ENCODE results near the gene ROR2. TPM values are rescaled to one million over a fixed set of nuclear protein-coding genes. Genes with fewer than 3 reads are reported as not detected.

Gene ROR2
- polyA plus RNA-seq, 2 donors: 1.7 to 3.6 TPM

GRCh38 chr9:91723420-91724067, 226.5 kb downstream of the ROR2 start:
- Histone ChIP-seq H3K27ac (ENCODE audit: low read depth in 2 of 2, low read length in 1 of 2) (no peak overlapping the region), H3K36me3 (ENCODE audit: control insufficient read depth in 2 of 2, insufficient read depth in 2 of 2, low read length in 1 of 2) (no peaks in the 10 kb centered on the region), H3K4me1 (ENCODE audit: control insufficient read depth in 2 of 2, insufficient read depth in 2 of 2, low read length in 1 of 2) (no peaks in the 10 kb centered on the region), H3K4me3 (ENCODE audit: low read depth in 1 of 2, low read length in 2 of 2) (no peak overlapping the region), H3K27me3 (ENCODE audit: control insufficient read depth in 1 of 2, insufficient read depth in 2 of 2, low read length in 2 of 2) (peaks cover 0 to 2% of the 10 kb centered on the region in 2 donors), H3K9me3 (ENCODE audit: control insufficient read depth in 2 of 2, insufficient read depth in 1 of 2, low read depth in 1 of 2, low read length in 1 of 2) (no peaks in the 10 kb centered on the region)
- WGBS, 2 donors: 84 to 88% methylated on average over 23 of the region's 23 CpGs

GRCh38 chr9:91720751-91721705, 229.0 kb downstream of the ROR2 start:
- Histone ChIP-seq H3K4me3 (ENCODE audit: low read depth in 1 of 2, low read length in 2 of 2) (no peak overlapping the region), H3K4me1 (ENCODE audit: control insufficient read depth in 2 of 2, insufficient read depth in 2 of 2, low read length in 1 of 2) (no peaks in the 10 kb centered on the region), H3K27ac (ENCODE audit: low read depth in 2 of 2, low read length in 1 of 2) (no peak overlapping the region), H3K9me3 (ENCODE audit: control insufficient read depth in 2 of 2, insufficient read depth in 1 of 2, low read depth in 1 of 2, low read length in 1 of 2) (peaks cover 2 to 3% of the 10 kb centered on the region in 2 donors), H3K27me3 (ENCODE audit: control insufficient read depth in 1 of 2, insufficient read depth in 2 of 2, low read length in 2 of 2) (peaks cover 2 to 3% of the 10 kb centered on the region in 2 donors), H3K36me3 (ENCODE audit: control insufficient read depth in 2 of 2, insufficient read depth in 2 of 2, low read length in 1 of 2) (no peaks in the 10 kb centered on the region)
- WGBS, 2 donors: 59 to 60% methylated on average over 16 of the region's 16 CpGs

DNA sequence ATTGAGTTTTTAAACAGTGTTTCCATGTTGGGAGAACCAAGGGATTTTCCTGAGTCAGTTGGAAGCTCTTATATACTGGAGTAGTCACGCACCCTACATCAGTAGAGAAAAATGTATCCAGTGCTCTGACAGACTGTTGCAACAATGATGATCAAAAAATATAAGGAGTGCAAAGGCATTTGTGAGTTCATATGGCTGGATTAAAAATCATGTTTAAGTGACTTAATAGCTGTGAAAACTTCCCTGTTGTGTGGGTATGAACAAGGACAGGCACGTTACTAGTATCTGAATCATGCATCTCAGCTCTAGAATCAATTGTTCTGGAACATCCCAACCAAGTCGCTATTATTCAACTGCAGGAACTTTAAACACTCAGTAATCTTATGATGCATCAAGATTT, 229.7 kb downstream of the ROR2 start:
- H3K27ac ChIP-seq (ENCODE audit: low read depth in 2 of 2, low read length in 1 of 2): no peak overlapping the region
- WGBS, 2 donors: 42 to 49% methylated on average over 3 of the region's 3 CpGs
- no peaks in the 10 kb centered on the region for H3K36me3 ChIP-seq (ENCODE audit: control insufficient read depth in 2 of 2, insufficient read depth in 2 of 2, low read length in 1 of 2)
- peaks cover 2 to 3% of the 10 kb centered on the region in 2 donors for H3K27me3 ChIP-seq (ENCODE audit: control insufficient read depth in 1 of 2, insufficient read depth in 2 of 2, low read length in 2 of 2)
- H3K9me3 ChIP-seq (ENCODE audit: control insufficient read depth in 2 of 2, insufficient read depth in 1 of 2, low read depth in 1 of 2, low read length in 1 of 2): peaks cover 2 to 3% of the 10 kb centered on the region in 2 donors
- no peak overlapping the region for H3K4me3 ChIP-seq (ENCODE audit: low read depth in 1 of 2, low read length in 2 of 2)
- H3K4me1 ChIP-seq (ENCODE audit: control insufficient read depth in 2 of 2, insufficient read depth in 2 of 2, low read length in 1 of 2): no peaks in the 10 kb centered on the region

- Histone ChIP-seq H3K36me3 (ENCODE audit: control insufficient read depth in 2 of 2, insufficient read depth in 2 of 2, low read length in 1 of 2) (no peaks in the 10 kb centered on the region), H3K27me3 (ENCODE audit: control insufficient read depth in 1 of 2, insufficient read depth in 2 of 2, low read length in 2 of 2) (peaks cover 2 to 3% of the 10 kb centered on the region in 2 donors), H3K4me1 (ENCODE audit: control insufficient read depth in 2 of 2, insufficient read depth in 2 of 2, low read length in 1 of 2) (no peaks in the 10 kb centered on the region), H3K27ac (ENCODE audit: low read depth in 2 of 2, low read length in 1 of 2) (no peak overlapping the region), H3K9me3 (ENCODE audit: control insufficient read depth in 2 of 2, insufficient read depth in 1 of 2, low read depth in 1 of 2, low read length in 1 of 2) (peaks cover 2 to 3% of the 10 kb centered on the region in 2 donors), H3K4me3 (ENCODE audit: low read depth in 1 of 2, low read length in 2 of 2) (no peak overlapping the region)
- 89 to 94% methylated on average over 9 of the region's 9 CpGs for WGBS, 2 donors
Observed at GRCh38 chr9:91718071-91718470, 232.0 kb downstream of the ROR2 start.

GRCh38 chr9:91716815-91717214, 233.2 kb downstream of the ROR2 start:
- H3K4me1 ChIP-seq (ENCODE audit: control insufficient read depth in 2 of 2, insufficient read depth in 2 of 2, low read length in 1 of 2): peaks cover 0 to under 1% of the 10 kb centered on the region in 2 donors
- H3K9me3 ChIP-seq (ENCODE audit: control insufficient read depth in 2 of 2, insufficient read depth in 1 of 2, low read depth in 1 of 2, low read length in 1 of 2): peaks cover 2 to 3% of the 10 kb centered on the region in 2 donors
- no peaks in the 10 kb centered on the region for H3K36me3 ChIP-seq (ENCODE audit: control insufficient read depth in 2 of 2, insufficient read depth in 2 of 2, low read length in 1 of 2)
- 91 to 95% methylated on average over 7 of the region's 7 CpGs for WGBS, 2 donors
- H3K4me3 ChIP-seq (ENCODE audit: low read depth in 1 of 2, low read length in 2 of 2): no peak overlapping the region
- H3K27ac ChIP-seq (ENCODE audit: low read depth in 2 of 2, low read length in 1 of 2): no peak overlapping the region
- H3K27me3 ChIP-seq (ENCODE audit: control insufficient read depth in 1 of 2, insufficient read depth in 2 of 2, low read length in 2 of 2): peaks cover 2 to 3% of the 10 kb centered on the region in 2 donors

- no peak overlapping the region for H3K27ac ChIP-seq (ENCODE audit: low read depth in 2 of 2, low read length in 1 of 2)
- 95 to 96% methylated on average over 4 of the region's 4 CpGs for WGBS, 2 donors
- peaks cover 0 to 3% of the 10 kb centered on the region in 2 donors for H3K4me1 ChIP-seq (ENCODE audit: control insufficient read depth in 2 of 2, insufficient read depth in 2 of 2, low read length in 1 of 2)
- H3K27me3 ChIP-seq (ENCODE audit: control insufficient read depth in 1 of 2, insufficient read depth in 2 of 2, low read length in 2 of 2): peaks cover under 1 to 3% of the 10 kb centered on the region in 2 donors
- no peaks in the 10 kb centered on the region for H3K36me3 ChIP-seq (ENCODE audit: control insufficient read depth in 2 of 2, insufficient read depth in 2 of 2, low read length in 1 of 2)
- no peak overlapping the region for H3K4me3 ChIP-seq (ENCODE audit: low read depth in 1 of 2, low read length in 2 of 2)
- peaks cover 2 to 3% of the 10 kb centered on the region in 2 donors for H3K9me3 ChIP-seq (ENCODE audit: control insufficient read depth in 2 of 2, insufficient read depth in 1 of 2, low read depth in 1 of 2, low read length in 1 of 2)
Observed at GRCh38 chr9:91716239-91716638, 233.8 kb downstream of the ROR2 start.

DNA sequence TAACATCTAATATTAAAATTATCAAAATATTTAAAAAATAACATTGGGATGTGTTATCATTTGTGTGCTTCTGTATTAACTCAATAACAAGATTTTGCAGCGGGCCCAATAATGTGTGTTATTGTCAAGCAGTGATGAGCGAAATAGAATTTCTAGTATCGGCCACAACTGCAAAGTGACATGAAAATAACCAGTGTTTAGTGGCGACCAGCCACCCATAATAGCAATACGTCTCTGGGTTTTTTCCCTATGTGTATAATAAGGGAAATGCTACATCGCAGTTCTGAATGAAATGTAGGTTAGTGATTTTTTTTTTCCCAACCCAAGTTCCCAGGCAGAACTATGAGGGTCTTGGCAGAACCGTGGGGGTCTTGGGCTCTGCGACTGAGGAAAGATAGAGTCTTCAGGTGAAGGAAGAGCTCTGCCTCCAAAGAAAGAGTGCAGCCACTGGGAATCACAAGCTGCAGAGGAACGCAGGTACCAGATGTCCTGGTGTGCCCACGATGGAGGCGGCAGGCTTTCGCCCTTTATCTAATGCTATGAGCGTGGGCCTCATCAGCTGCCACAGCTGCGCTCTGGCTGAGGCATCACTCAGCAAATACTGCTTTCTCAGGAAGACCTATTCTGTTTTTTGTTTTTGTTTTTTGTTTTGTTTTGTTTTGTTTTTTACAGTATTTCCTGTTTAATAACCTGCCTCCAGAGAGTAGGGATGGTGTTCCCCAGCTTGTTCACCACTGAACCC, 235.0 kb downstream of the ROR2 start:
- WGBS, 2 donors: 85 to 86% methylated on average over 14 of the region's 14 CpGs
- no peak overlapping the region for H3K4me3 ChIP-seq (ENCODE audit: low read depth in 1 of 2, low read length in 2 of 2)
- peaks cover 2 to 3% of the 10 kb centered on the region in 2 donors for H3K9me3 ChIP-seq (ENCODE audit: control insufficient read depth in 2 of 2, insufficient read depth in 1 of 2, low read depth in 1 of 2, low read length in 1 of 2)
- H3K36me3 ChIP-seq (ENCODE audit: control insufficient read depth in 2 of 2, insufficient read depth in 2 of 2, low read length in 1 of 2): no peaks in the 10 kb centered on the region
- peaks cover 0 to 3% of the 10 kb centered on the region in 2 donors for H3K27me3 ChIP-seq (ENCODE audit: control insufficient read depth in 1 of 2, insufficient read depth in 2 of 2, low read length in 2 of 2)
- H3K27ac ChIP-seq (ENCODE audit: low read depth in 2 of 2, low read length in 1 of 2): no peak overlapping the region
- H3K4me1 ChIP-seq (ENCODE audit: control insufficient read depth in 2 of 2, insufficient read depth in 2 of 2, low read length in 1 of 2): peaks cover 0 to 3% of the 10 kb centered on the region in 2 donors

GRCh38 chr9:91714020-91714806, 235.8 kb downstream of the ROR2 start:
- H3K27ac ChIP-seq (ENCODE audit: low read depth in 2 of 2, low read length in 1 of 2): no peak overlapping the region

More at GRCh38 chr9:91714020-91714806, 235.8 kb downstream of the ROR2 start:
- H3K9me3 ChIP-seq (ENCODE audit: control insufficient read depth in 2 of 2, insufficient read depth in 1 of 2, low read depth in 1 of 2, low read length in 1 of 2): peaks cover 2 to 3% of the 10 kb centered on the region in 2 donors
- 9 to 25% methylated on average over 36 to 37 of the region's 39 CpGs for WGBS, 2 donors
- H3K27me3 ChIP-seq (ENCODE audit: control insufficient read depth in 1 of 2, insufficient read depth in 2 of 2, low read length in 2 of 2): peaks cover 0 to 3% of the 10 kb centered on the region in 2 donors
- peak overlapping the region; percentile 3 to 45 for H3K4me3 ChIP-seq (ENCODE audit: low read depth in 1 of 2, low read length in 2 of 2)
- H3K4me1 ChIP-seq (ENCODE audit: control insufficient read depth in 2 of 2, insufficient read depth in 2 of 2, low read length in 1 of 2): peaks cover 0 to 3% of the 10 kb centered on the region in 2 donors
- no peaks in the 10 kb centered on the region for H3K36me3 ChIP-seq (ENCODE audit: control insufficient read depth in 2 of 2, insufficient read depth in 2 of 2, low read length in 1 of 2)
